ENCODE data around the gene SLC4A4. TPM values are rescaled to one million over a fixed set of nuclear protein-coding genes. Genes with fewer than 3 reads are reported as not detected.

SLC4A4 gene
- total RNA-seq, 2 donors from 2014 or later = 1.8 TPM

GRCh38 chr4:71377561-71377960 is 38.7 kb downstream of the SLC4A4 start:
- Histone ChIP-seq H3K4me1 (ENCODE audit: control insufficient read depth in 1 of 2, low read depth in 2 of 2) (no peaks in the 10 kb centered on the region), H3K9me3 (no peaks in the 10 kb centered on the region), H3K27me3 (replicated peaks; ENCODE audit: insufficient read depth) (no peaks in the 10 kb centered on the region), H3K27ac (no peak overlapping the region), H3K4me3 (no peak overlapping the region), H3K36me3 (no peaks in the 10 kb centered on the region)
- DNase-seq (ENCODE audit: low spot score) = no peak
- ATAC-seq (ENCODE audit: insufficient number of reproducible peaks, low FRiP score, low read depth) = no peak
- TF ChIP-seq CTCF (IDR thresholded peaks at IDR 0.05) = no peak

- no peaks in the 10 kb centered on the region for H3K27me3 ChIP-seq (replicated peaks; ENCODE audit: insufficient read depth)
- no peak for ATAC-seq (ENCODE audit: insufficient number of reproducible peaks, low FRiP score, low read depth)
These were observed 40.3 kb downstream of the SLC4A4 start for GRCh38 chr4:71379126-71379525.

GRCh38 chr4:71380788-71381187 is 42.0 kb downstream of the SLC4A4 start:
- no peaks in the 10 kb centered on the region for H3K4me1 ChIP-seq (ENCODE audit: control insufficient read depth in 1 of 2, low read depth in 2 of 2)
- H3K27ac ChIP-seq = no peak overlapping the region
- ATAC-seq (ENCODE audit: insufficient number of reproducible peaks, low FRiP score, low read depth) = no peak
- no peaks in the 10 kb centered on the region for H3K27me3 ChIP-seq (replicated peaks; ENCODE audit: insufficient read depth)
- no peak for TF ChIP-seq CTCF (IDR thresholded peaks at IDR 0.05)
- H3K4me3 ChIP-seq = no peak overlapping the region
- no peak for DNase-seq (ENCODE audit: low spot score)
- no peaks in the 10 kb centered on the region for H3K9me3 ChIP-seq
- no peaks in the 10 kb centered on the region for H3K36me3 ChIP-seq

More at GRCh38 chr4:71379126-71379525, 40.3 kb downstream of the SLC4A4 start:
- no peak for DNase-seq (ENCODE audit: low spot score)
- Histone ChIP-seq H3K9me3 (no peaks in the 10 kb centered on the region), H3K36me3 (no peaks in the 10 kb centered on the region), H3K4me1 (ENCODE audit: control insufficient read depth in 1 of 2, low read depth in 2 of 2) (no peaks in the 10 kb centered on the region), H3K27ac (no peak overlapping the region), H3K4me3 (no peak overlapping the region)
- no peak for TF ChIP-seq CTCF (IDR thresholded peaks at IDR 0.05)

GRCh38 chr4:71382125-71382899 is 43.5 kb downstream of the SLC4A4 start:
- DNase-seq (ENCODE audit: low spot score) (no peak), ATAC-seq (ENCODE audit: insufficient number of reproducible peaks, low FRiP score, low read depth) (no peak)
- no peak overlapping the region for H3K4me3 ChIP-seq
- H3K36me3 ChIP-seq = no peaks in the 10 kb centered on the region
- TF ChIP-seq CTCF (IDR thresholded peaks at IDR 0.05) = no peak
- no peaks in the 10 kb centered on the region for H3K9me3 ChIP-seq
- no peaks in the 10 kb centered on the region for H3K27me3 ChIP-seq (replicated peaks; ENCODE audit: insufficient read depth)
- no peak overlapping the region for H3K27ac ChIP-seq
- no peaks in the 10 kb centered on the region for H3K4me1 ChIP-seq (ENCODE audit: control insufficient read depth in 1 of 2, low read depth in 2 of 2)

- no peak overlapping the region for H3K4me3 ChIP-seq
- no peaks in the 10 kb centered on the region for H3K9me3 ChIP-seq
- H3K27me3 ChIP-seq (replicated peaks; ENCODE audit: insufficient read depth) = no peaks in the 10 kb centered on the region
- H3K36me3 ChIP-seq = no peaks in the 10 kb centered on the region
- no peak for ATAC-seq (ENCODE audit: insufficient number of reproducible peaks, low FRiP score, low read depth)
- H3K27ac ChIP-seq = no peak overlapping the region
- H3K4me1 ChIP-seq (ENCODE audit: control insufficient read depth in 1 of 2, low read depth in 2 of 2) = no peaks in the 10 kb centered on the region
- TF ChIP-seq CTCF (IDR thresholded peaks at IDR 0.05) = no peak
- DNase-seq (ENCODE audit: low spot score) = no peak
These were observed 44.2 kb downstream of the SLC4A4 start for GRCh38 chr4:71382900-71383560.
